ENCODE data around the gene RSBN1. TPM values are rescaled to one million over a fixed set of nuclear protein-coding genes. Genes with fewer than 3 reads are reported as not detected.

RSBN1 gene
- total RNA-seq = 10 to 100 TPM; 16.1 to 23.5 TPM

DNA sequence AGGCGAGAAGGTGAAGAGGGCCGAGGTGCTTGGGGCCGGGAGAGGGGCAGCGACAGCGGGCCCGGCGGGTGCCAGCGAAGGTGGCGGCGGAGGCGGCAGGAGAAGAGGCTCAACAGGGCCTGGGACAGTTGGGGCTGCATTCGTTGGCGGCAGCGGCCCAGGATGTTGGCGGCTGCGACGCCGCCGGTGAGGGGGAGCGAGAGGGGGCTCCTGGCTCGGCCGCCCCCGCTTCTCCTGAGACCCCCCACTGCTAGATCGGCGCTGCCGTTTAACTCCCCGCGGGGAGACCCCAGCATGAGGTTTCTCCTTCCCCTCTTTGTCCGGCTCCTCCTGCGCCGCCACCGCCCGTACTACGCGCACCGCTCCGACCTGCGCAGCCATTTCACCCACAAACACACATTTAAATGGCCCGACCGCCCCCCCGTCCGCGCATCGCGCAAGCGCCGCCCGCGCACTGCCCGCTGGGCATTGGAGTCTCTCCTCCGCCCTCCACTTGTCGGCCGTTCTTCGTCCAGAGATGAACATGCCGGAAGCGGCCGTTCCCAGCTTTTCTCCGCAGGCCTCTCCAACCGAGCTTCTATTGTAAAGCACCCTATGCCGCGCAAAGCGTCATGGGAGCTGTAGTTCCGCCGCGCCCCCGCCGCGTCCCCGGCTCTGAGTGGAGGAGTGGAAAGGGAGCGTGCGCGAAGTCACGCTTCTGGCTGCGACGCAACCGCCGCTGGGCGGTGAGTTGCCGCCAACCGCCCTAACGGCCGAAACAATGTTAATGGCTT lies at the start of gene RSBN1:
TSS of gene RSBN1 (minus strand) at position 589 of the 773 bp plus-strand sequence. CDS start at position 525, 64 bp downstream.
- peak; percentile 99 for ATAC-seq (ENCODE audit: insufficient number of reproducible peaks, low FRiP score, low read depth)
- Histone ChIP-seq H3K27ac (peak within 1 kb of the TSS; percentile 84 to 97), H3K4me3 (peak within 1 kb of the TSS; percentile 83), H3K36me3 (no peaks in the 10 kb centered on the region), H3K9me3 (no peaks in the 10 kb centered on the region), H3K4me1 (ENCODE audit: control insufficient read depth in 1 of 2, low read depth in 2 of 2) (peaks cover 19 to 24% of the 10 kb centered on the region in 2 donors), H3K27me3 (replicated peaks; ENCODE audit: insufficient read depth) (no peaks in the 10 kb centered on the region)
- peak; percentile 97 for DNase-seq (ENCODE audit: low spot score)
- TF ChIP-seq, protein P1, sequence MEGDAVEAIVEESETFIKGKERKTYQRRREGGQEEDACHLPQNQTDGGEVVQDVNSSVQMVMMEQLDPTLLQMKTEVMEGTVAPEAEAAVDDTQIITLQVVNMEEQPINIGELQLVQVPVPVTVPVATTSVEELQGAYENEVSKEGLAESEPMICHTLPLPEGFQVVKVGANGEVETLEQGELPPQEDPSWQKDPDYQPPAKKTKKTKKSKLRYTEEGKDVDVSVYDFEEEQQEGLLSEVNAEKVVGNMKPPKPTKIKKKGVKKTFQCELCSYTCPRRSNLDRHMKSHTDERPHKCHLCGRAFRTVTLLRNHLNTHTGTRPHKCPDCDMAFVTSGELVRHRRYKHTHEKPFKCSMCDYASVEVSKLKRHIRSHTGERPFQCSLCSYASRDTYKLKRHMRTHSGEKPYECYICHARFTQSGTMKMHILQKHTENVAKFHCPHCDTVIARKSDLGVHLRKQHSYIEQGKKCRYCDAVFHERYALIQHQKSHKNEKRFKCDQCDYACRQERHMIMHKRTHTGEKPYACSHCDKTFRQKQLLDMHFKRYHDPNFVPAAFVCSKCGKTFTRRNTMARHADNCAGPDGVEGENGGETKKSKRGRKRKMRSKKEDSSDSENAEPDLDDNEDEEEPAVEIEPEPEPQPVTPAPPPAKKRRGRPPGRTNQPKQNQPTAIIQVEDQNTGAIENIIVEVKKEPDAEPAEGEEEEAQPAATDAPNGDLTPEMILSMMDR (IDR thresholded peaks at IDR 0.05) = peak; percentile 19

DNA sequence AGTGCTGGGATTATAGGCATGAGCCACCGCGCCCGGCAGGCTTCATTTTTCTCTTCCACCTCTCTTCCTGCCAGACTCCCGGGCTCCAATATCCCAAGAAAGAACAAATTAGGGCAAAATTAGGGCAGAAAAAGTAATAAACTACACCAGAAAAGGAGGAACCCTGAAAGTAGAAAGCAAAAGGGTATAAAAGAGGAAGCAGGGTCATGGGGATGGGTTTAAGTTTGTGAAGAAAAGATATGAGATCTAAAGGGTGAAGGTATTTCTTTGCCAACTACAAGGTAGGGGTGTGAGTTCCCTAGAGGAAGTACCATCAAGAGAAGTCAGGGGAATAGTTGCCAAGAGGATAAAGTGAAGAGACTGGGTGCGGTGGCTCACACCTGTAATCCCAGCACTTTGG lies 49.4 kb upstream of the RSBN1 start:
- TF ChIP-seq, protein P1 (IDR thresholded peaks at IDR 0.05) = no peak
- H3K27ac ChIP-seq = no peak overlapping the region

DNA sequence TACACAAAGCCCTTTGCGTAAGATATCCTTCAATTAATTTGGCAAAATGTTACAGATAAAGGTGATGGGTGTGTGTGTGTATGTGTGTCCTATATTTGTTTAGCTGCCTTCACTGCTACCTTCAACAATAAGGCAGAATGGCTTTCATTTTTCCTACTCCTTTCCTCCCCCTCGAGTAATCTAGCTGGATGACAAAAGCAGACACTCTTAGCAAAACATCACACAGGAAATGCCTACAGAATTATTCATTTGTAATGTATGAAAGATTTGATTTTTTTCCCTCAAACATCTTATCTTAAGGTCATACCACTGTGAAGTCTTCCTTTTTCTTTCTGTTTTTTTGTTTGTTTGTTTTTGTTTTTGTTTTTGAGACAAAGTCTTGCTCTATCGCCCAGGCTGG lies 48.6 kb upstream of the RSBN1 start:
- H3K36me3 ChIP-seq = no peaks in the 10 kb centered on the region
- TF ChIP-seq, protein P1 (IDR thresholded peaks at IDR 0.05) = no peak
- ATAC-seq (ENCODE audit: insufficient number of reproducible peaks, low FRiP score, low read depth) (no peak), DNase-seq (ENCODE audit: low spot score) (no peak)
- no peak overlapping the region for H3K4me3 ChIP-seq
- no peak overlapping the region for H3K27ac ChIP-seq
- peaks cover 2 to 6% of the 10 kb centered on the region in 2 donors for H3K4me1 ChIP-seq (ENCODE audit: control insufficient read depth in 1 of 2, low read depth in 2 of 2)
- H3K27me3 ChIP-seq (replicated peaks; ENCODE audit: insufficient read depth) = no peaks in the 10 kb centered on the region
- no peaks in the 10 kb centered on the region for H3K9me3 ChIP-seq

More for the DNA sequence above, 49.4 kb upstream of the RSBN1 start:
- Histone ChIP-seq H3K27me3 (replicated peaks; ENCODE audit: insufficient read depth) (no peaks in the 10 kb centered on the region), H3K4me3 (no peak overlapping the region), H3K4me1 (ENCODE audit: control insufficient read depth in 1 of 2, low read depth in 2 of 2) (peaks cover 2 to 6% of the 10 kb centered on the region in 2 donors), H3K9me3 (no peaks in the 10 kb centered on the region), H3K36me3 (no peaks in the 10 kb centered on the region)
- DNase-seq (ENCODE audit: low spot score) (no peak), ATAC-seq (ENCODE audit: insufficient number of reproducible peaks, low FRiP score, low read depth) (no peak)

DNA sequence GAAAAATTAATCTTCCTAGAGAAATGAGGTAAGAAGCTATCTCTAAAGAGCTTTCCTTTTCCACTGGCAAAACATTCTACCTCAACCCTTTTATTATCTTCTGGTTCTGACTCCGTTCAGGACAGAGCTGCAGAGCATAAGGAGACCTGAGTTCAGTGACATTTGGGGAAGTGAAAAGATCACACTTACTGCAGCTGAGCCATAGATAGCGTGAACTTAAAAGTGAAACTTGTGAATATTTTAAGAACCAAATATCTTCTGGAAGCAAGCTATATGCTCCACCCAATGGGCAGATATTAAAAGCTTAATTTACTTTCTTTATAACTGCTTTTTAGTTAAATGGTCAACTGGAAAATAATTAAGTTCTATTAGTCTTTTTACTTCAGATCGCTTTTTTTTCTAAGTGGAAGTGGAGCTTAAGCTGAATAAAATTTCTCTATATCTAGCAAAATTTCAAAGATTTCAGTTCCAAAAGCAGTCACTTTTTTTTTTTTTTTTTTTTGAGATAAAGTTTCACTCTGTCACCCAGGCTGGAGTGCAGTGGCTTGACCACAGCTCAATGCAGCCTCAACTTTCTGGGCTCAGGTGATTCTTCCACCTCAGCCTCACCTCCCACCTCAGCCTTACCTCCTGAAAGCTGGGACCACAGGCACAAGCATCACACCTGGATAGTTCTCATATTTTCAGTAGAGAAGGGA lies 47.4 kb upstream of the RSBN1 start:
- H3K9me3 ChIP-seq = no peaks in the 10 kb centered on the region
- ATAC-seq (ENCODE audit: insufficient number of reproducible peaks, low FRiP score, low read depth) (no peak), DNase-seq (ENCODE audit: low spot score) (no peak)
- no peaks in the 10 kb centered on the region for H3K27me3 ChIP-seq (replicated peaks; ENCODE audit: insufficient read depth)
- TF ChIP-seq, protein P1 (IDR thresholded peaks at IDR 0.05) = no peak
- H3K4me1 ChIP-seq (ENCODE audit: control insufficient read depth in 1 of 2, low read depth in 2 of 2) = peaks cover 2 to 6% of the 10 kb centered on the region in 2 donors
- no peak overlapping the region for H3K27ac ChIP-seq
- H3K4me3 ChIP-seq = no peak overlapping the region
- no peaks in the 10 kb centered on the region for H3K36me3 ChIP-seq

DNA sequence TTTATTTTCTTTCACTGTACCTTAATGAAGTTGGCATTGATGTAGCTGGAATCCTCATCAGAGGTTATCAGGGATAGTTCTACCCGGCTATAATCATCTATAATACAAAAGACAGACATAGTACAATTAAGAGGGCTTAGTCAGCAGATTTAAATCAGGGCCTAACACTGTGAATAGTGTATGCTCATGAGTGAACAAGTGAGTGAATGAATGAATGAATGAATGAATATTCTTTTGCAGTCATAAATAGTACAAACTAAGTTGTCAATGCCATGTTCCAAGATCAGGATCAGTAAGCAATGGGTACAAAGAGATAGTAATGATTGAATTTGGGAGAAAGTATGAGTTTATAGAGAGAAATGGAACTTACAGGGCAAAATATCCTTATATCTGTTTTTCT lies 46.7 kb upstream of the RSBN1 start:
- Histone ChIP-seq H3K4me3 (no peak overlapping the region), H3K36me3 (no peaks in the 10 kb centered on the region), H3K9me3 (no peaks in the 10 kb centered on the region), H3K4me1 (ENCODE audit: control insufficient read depth in 1 of 2, low read depth in 2 of 2) (peaks cover 2 to 6% of the 10 kb centered on the region in 2 donors), H3K27ac (no peak overlapping the region), H3K27me3 (replicated peaks; ENCODE audit: insufficient read depth) (no peaks in the 10 kb centered on the region)
- ATAC-seq (ENCODE audit: insufficient number of reproducible peaks, low FRiP score, low read depth) (no peak), DNase-seq (ENCODE audit: low spot score) (no peak)
- TF ChIP-seq, protein P1 (IDR thresholded peaks at IDR 0.05) = no peak

All from thoracic aorta (tissue), 2 donors.